ENCODE data around the gene PAX2.

- TF ChIP-seq CTCF (IDR thresholded peaks at IDR 0.05) (no peak), ZFX (IDR thresholded peaks at IDR 0.05; ENCODE audit: borderline replicate concordance) (no peak)
Measured at GRCh38 chr10:100725071-100725471, 20.3 kb upstream of the PAX2 start.
